GM13976 (cell line): Measurements from ENCODE around the gene MAFG.

Source experiments
- DNase-seq: peaks from one replicate; pipeline ENCODE4 v3.0.0; 2012; ENCODE audit warnings: low spot score
- CTCF ChIP-seq: IDR thresholded peaks from 2 replicates; pipeline ENCODE4 v1.5.1; 2012; ENCODE audit warnings: borderline replicate concordance, mild to moderate bottlenecking; ENCODE audit not compliant: insufficient read depth; ENCODE audit errors: extremely low read depth, missing control alignments, control extremely low read depth
- in situ Hi-C: fragments of 300-500 bp; cut with MboI; formaldehyde crosslinking; loops from one replicate; pipeline ENCODE4 v1.12.0; 2022; ENCODE audit warnings: low sequenced_read_pairs, mixed read lengths, inconsistent platforms; ENCODE audit not compliant: unreplicated experiment

The MAFG gene

DNA sequence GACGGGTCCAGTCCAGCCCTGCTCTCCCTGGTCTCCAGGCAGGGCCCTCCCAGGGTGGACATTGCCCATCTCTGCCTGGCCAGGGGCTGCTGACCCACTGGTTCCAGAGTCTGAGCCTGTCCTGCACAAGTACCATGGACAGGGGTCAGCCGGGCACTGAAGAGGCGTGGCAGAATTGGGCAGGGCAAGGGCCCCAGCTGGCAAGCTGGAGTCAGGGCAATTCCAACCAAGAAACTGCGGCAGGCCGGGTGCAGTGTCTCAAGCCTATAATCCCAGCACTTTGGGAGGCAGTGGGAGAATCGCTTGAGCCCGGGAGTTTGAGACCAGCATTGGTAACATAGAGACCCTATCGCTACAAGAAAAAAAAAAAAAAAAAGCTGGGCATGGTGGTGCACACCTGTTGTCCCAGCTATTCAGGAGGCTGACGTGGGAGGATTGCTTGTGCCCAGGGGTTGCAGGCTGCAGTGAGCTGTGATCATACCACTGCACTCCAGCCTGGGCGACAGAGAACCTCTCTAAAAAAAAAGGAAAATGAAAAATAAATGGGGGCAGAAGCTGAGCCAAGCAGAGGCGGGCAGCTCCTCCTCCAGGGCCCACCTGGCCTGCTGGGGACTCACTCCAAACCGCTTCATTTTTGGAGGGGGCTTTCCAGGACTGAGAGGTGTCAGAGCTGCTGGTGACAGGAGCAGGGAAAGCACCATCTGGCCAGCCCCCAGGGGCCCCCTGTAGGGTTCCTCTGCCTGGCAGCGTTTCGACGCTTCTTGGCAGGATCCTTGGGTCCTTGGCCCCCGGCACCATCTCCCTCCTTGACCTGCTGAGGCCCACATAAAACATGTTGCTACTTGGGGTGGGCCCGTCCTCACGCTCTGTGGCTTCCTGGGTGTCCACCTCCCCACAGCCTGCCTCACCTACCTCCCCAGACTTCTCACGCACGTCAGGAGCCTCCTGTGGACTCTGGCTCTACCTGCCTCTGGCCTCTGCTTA lies 2.9 kb upstream of the MAFG start:
- TF ChIP-seq CTCF, result no peak
- in situ Hi-C loops, result no loop called here
- peak; percentile 58 for DNase-seq

GRCh38 chr17:81929253-81930141 lies 2.0 kb upstream of the MAFG start:
- DNase-seq, result no peak
- in situ Hi-C loops, result no loop called here
- no peak for TF ChIP-seq CTCF

- no peak for TF ChIP-seq CTCF
- in situ Hi-C loops, result no loop called here
- DNase-seq, result peak; percentile 52
Observed at GRCh38 chr17:81928544-81929252, 1.2 kb upstream of the MAFG start.

GRCh38 chr17:81927152-81927652 lies 333 bp downstream of the MAFG start:
- in situ Hi-C loops, result no loop called here
- peak; percentile 54 for DNase-seq
- TF ChIP-seq CTCF, result no peak

- peak; percentile 81 for DNase-seq
- no peak for TF ChIP-seq CTCF
- in situ Hi-C loops, result no loop called here
Observed at GRCh38 chr17:81926451-81927151, 934 bp downstream of the MAFG start.
